Common myeloid progenitor, CD34-positive (primary cell): ENCODE results near the gene GSN.

Experiments used
- CTCF ChIA-PET: fragments of 350-600 bp; sonication (Branson Sonifier 250); formaldehyde crosslinking; loops from one replicate; lab custom pipeline; 2021; ENCODE audit warnings: antibody characterized with exemption; lab: Charles Lee
- POLR2A ChIA-PET: fragments of 350-600 bp; sonication (Branson Sonifier 250); formaldehyde crosslinking; loops from one replicate; lab custom pipeline; 2021; ENCODE audit warnings: antibody characterized with exemption; lab: Charles Lee
- DNase-seq, 3 donors: peaks; one replicate each; pipeline versions ENCODE4 v3.0.0 to v3.0.0-alpha.2; 2013
- H3K27ac ChIP-seq, 2 experiments: 1 replicate in 1 of 2; 2 replicates in 1 of 2; pipeline ENCODE4 v1.7.0; 2013; ENCODE audit warnings: inconsistent platforms in 2 of 2, low read length in 2 of 2, mild to moderate bottlenecking in 2 of 2, low read depth in 1 of 2, moderate library complexity in 1 of 2; ENCODE audit not compliant: severe bottlenecking in 2 of 2, insufficient read depth in 1 of 2, poor library complexity in 1 of 2
- H3K27me3 ChIP-seq, 5 experiments: replicated peaks in 2 of 5; 1 replicate in 3 of 5; 2 replicates in 2 of 5; pipeline versions ENCODE4 v1.6.1 to v1.7.0; 2013; ENCODE audit warnings: low read length in 4 of 5, mild to moderate bottlenecking in 2 of 5, moderate library complexity in 2 of 5, inconsistent platforms in 1 of 5; ENCODE audit not compliant: insufficient read depth in 5 of 5, control insufficient read depth in 4 of 5
- H3K36me3 ChIP-seq, 4 experiments: 1 replicate in 2 of 4; 2 replicates in 2 of 4; pipeline versions ENCODE4 v1.6.1 to v1.7.0; 2013; ENCODE audit warnings: low read length in 3 of 4, control low read depth in 1 of 4, mild to moderate bottlenecking in 1 of 4; ENCODE audit not compliant: control insufficient read depth in 4 of 4, insufficient read depth in 4 of 4
- H3K4me1 ChIP-seq, 4 experiments: 1 replicate in 3 of 4; 2 replicates in 1 of 4; pipeline versions ENCODE4 v1.6.1 to v1.7.1; 2013; ENCODE audit warnings: low read length in 3 of 4, mild to moderate bottlenecking in 3 of 4, control low read depth in 1 of 4, inconsistent platforms in 1 of 4, moderate library complexity in 1 of 4; ENCODE audit not compliant: control insufficient read depth in 4 of 4, insufficient read depth in 4 of 4; ENCODE audit errors: control extremely low read depth in 1 of 4
- H3K4me3 ChIP-seq, 7 experiments: 1 replicate in 4 of 7; 2 replicates in 3 of 7; pipeline versions ENCODE4 v1.5.1 to v1.7.0; 2013; ENCODE audit warnings: mild to moderate bottlenecking in 7 of 7, low read length in 6 of 7, moderate library complexity in 6 of 7, inconsistent platforms in 2 of 7, low read depth in 2 of 7, control low read depth in 1 of 7; ENCODE audit not compliant: insufficient read depth in 4 of 7, control insufficient read depth in 1 of 7; ENCODE audit errors: extremely low read depth in 1 of 7
- H3K9me3 ChIP-seq, 5 experiments: 1 replicate in 4 of 5; 2 replicates in 1 of 5; pipeline versions ENCODE4 v1.6.1 to v1.7.1; 2013; ENCODE audit warnings: low read length in 4 of 5, mild to moderate bottlenecking in 2 of 5, inconsistent platforms in 1 of 5, low read depth in 1 of 5, moderate library complexity in 1 of 5; ENCODE audit not compliant: control insufficient read depth in 4 of 5, insufficient read depth in 2 of 5; ENCODE audit errors: control extremely low read depth in 1 of 5
- WGBS: methylation state at CpG from one replicate; pipeline ENCODE4 v1.1.5; 2013; ENCODE audit not compliant: insufficient coverage; 5-methylcytosine and 5-hydroxymethylcytosine counted together

GSN gene

GRCh38 chr9:121368138-121368522 is 100.2 kb downstream of the GSN start:
- CTCF ChIA-PET: interaction anchor here (1.2 kb wide), 1 partner anchor 10 kb away, joined by 3 read pairs; no protein-coding TSS in a partner anchor
- H3K36me3 ChIP-seq: peaks cover 0 to 3% (median 0%) of the 10 kb centered on the region in 4 experiments
- WGBS: no CpG with 5 or more reads among the region's 1 CpG
- peaks cover 46 to 93% (median 73%) of the 10 kb centered on the region in 4 experiments for H3K4me1 ChIP-seq
- H3K9me3 ChIP-seq: no peaks in the 10 kb centered on the region
- no peaks in the 10 kb centered on the region for H3K27me3 ChIP-seq
- no peak for DNase-seq
- POLR2A ChIA-PET: interaction anchor here (0.5 to 0.8 kb wide), 2 partner anchors 11 to 167 kb away, joined by 3 read pairs; no protein-coding TSS in a partner anchor
- peak overlapping the region; percentile 52 to 98 for H3K27ac ChIP-seq
- peak overlapping the region in 6 of 7 experiments; percentile 37 to 86 (median 69) for H3K4me3 ChIP-seq

- peak overlapping the region; percentile 96 to 98 for H3K27ac ChIP-seq
- H3K9me3 ChIP-seq: no peaks in the 10 kb centered on the region
- peak in 1 of 3 donors; percentile 41 for DNase-seq
- H3K4me1 ChIP-seq: peaks cover 44 to 90% (median 70%) of the 10 kb centered on the region in 4 experiments
- peak overlapping the region; percentile 7 to 86 (median 71) for H3K4me3 ChIP-seq
- H3K27me3 ChIP-seq: no peaks in the 10 kb centered on the region
- ChIA-PET CTCF (interaction anchor here (0.7 to 1.4 kb wide), 7 partner anchors 11 to 164 kb away, joined by 3 to 10 read pairs (median 3); no protein-coding TSS in a partner anchor), POLR2A (interaction anchor here (0.6 to 1.0 kb wide), 4 partner anchors 10 to 25 kb away, joined by 3 to 4 read pairs (median 3); no protein-coding TSS in a partner anchor)
- 19% methylated on average over 3 of the region's 8 CpGs for WGBS
- H3K36me3 ChIP-seq: peaks cover 0 to 3% (median 0%) of the 10 kb centered on the region in 4 experiments
These were observed 100.8 kb downstream of the GSN start for GRCh38 chr9:121368745-121369144.

GRCh38 chr9:121369595-121370265 is 101.8 kb downstream of the GSN start, which contains the start of gene STOM:
TSS of gene STOM (minus strand) at chr9:121370250. CDS start at chr9:121370187, 63 bp downstream.
- Histone ChIP-seq H3K27me3 (no peaks in the 10 kb centered on the region), H3K4me3 (peak within 1 kb of the TSS; percentile 27 to 86 (median 71)), H3K36me3 (peaks cover 0 to 3% (median 0%) of the 10 kb centered on the region in 4 experiments), H3K27ac (peak within 1 kb of the TSS; percentile 96 to 98), H3K4me1 (peaks cover 35 to 81% (median 65%) of the 10 kb centered on the region in 4 experiments), H3K9me3 (no peaks in the 10 kb centered on the region)
- POLR2A ChIA-PET: interaction anchor here (0.6 to 1.1 kb wide), 4 partner anchors 16 to 248 kb away, joined by 3 to 4 read pairs (median 3); no protein-coding TSS in a partner anchor
- CTCF ChIA-PET: interaction anchor here (0.7 to 1.4 kb wide), 6 partner anchors 12 to 50 kb away, joined by 3 to 10 read pairs (median 4); no protein-coding TSS in a partner anchor
- WGBS: under 1% methylated on average over 35 of the region's 52 CpGs
- DNase-seq: peak; percentile 97 to 99 (median 99)

GRCh38 chr9:121371495-121372061 is 103.6 kb downstream of the GSN start:
- Histone ChIP-seq H3K9me3 (no peaks in the 10 kb centered on the region), H3K27ac (peak overlapping the region in 1 of 2 experiments; percentile 98), H3K4me1 (peaks cover 29 to 63% (median 52%) of the 10 kb centered on the region in 4 experiments), H3K4me3 (peak overlapping the region in 1 of 7 experiments; percentile 50), H3K36me3 (peaks cover 0 to 1% (median 0%) of the 10 kb centered on the region in 4 experiments), H3K27me3 (no peaks in the 10 kb centered on the region)
- DNase-seq: no peak
- WGBS: 77% methylated on average over 4 of the region's 4 CpGs
- CTCF ChIA-PET: interaction anchor here (0.6 to 11.6 kb wide), 9 partner anchors 13 to 159 kb away, joined by 3 to 158 read pairs (median 4); no protein-coding TSS in a partner anchor
- POLR2A ChIA-PET: no interaction called here

GRCh38 chr9:121372239-121373010 is 104.5 kb downstream of the GSN start:
- Histone ChIP-seq H3K4me1 (peaks cover 25 to 55% (median 44%) of the 10 kb centered on the region in 4 experiments), H3K27ac (peak overlapping the region in 1 of 2 experiments; percentile 98), H3K4me3 (no peak overlapping the region), H3K9me3 (no peaks in the 10 kb centered on the region), H3K36me3 (no peaks in the 10 kb centered on the region), H3K27me3 (no peaks in the 10 kb centered on the region)
- 90% methylated on average over 4 of the region's 6 CpGs for WGBS
- CTCF ChIA-PET: interaction anchor here (0.8 to 11.6 kb wide), 13 partner anchors 13 to 86 kb away, joined by 3 to 158 read pairs (median 4); no protein-coding TSS in a partner anchor
- DNase-seq: no peak
- POLR2A ChIA-PET: no interaction called here

DNA sequence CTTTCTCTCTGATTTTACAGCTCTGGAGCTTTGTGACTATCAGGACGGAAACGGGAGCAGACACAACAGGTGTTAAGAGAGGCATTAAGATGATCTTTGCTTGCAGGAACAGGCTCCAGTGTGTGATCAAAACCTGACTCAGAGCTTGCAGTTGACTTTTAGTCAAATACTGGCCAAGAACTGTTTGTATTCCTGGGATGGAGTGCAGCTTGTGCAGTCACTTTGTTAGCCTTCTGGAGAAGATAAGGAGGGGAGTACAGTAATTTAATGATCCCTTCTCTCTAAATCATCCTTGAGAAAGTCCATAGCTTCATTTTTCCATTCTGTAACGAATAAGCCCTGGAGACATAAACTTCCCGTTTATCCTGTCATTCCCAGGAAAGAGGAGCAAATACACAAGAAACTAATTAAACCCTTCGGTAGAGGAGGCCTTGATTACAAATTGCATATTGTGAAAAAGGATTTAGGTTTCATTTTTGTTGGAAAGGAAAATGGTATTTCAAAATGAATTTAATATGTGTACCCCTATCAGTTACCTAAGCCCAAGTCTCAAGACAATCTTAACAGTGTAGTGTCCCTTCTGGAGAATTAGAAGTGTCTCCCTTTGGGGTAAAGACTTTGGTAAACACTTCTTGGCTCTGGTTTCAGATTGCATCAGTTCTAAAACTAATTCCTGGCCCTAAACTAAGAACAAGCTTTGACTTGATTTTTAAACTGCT is 105.2 kb downstream of the GSN start:
- H3K27me3 ChIP-seq: no peaks in the 10 kb centered on the region
- DNase-seq: no peak
- peaks cover 0 to 4% (median 0%) of the 10 kb centered on the region in 5 experiments for H3K9me3 ChIP-seq
- H3K27ac ChIP-seq: no peak overlapping the region
- ChIA-PET POLR2A (no interaction called here), CTCF (interaction anchor here (0.8 to 11.6 kb wide), 11 partner anchors 13 to 87 kb away, joined by 3 to 158 read pairs (median 3); no protein-coding TSS in a partner anchor)
- peaks cover 22 to 48% (median 37%) of the 10 kb centered on the region in 4 experiments for H3K4me1 ChIP-seq
- no peaks in the 10 kb centered on the region for H3K36me3 ChIP-seq
- no peak overlapping the region for H3K4me3 ChIP-seq
- WGBS: 95% methylated on average over 3 of the region's 5 CpGs
